ENCODE data around the gene DOK1. TPM values are rescaled to one million over a fixed set of nuclear protein-coding genes. Genes with fewer than 3 reads are reported as not detected.

The DOK1 gene
- total RNA-seq, 2 donors from 2014 or later: 23.7 to 32.4 TPM

Other genes with a start within 250 kb of the DOK1 start
- gene SLC4A5, start 211.3 kb upstream of the DOK1 start, total RNA-seq: 1 to 10 TPM; 2.2 to 4.4 TPM
- gene DCTN1, start 174.4 kb upstream of the DOK1 start, total RNA-seq: 100 to 1,000 TPM in 1 of 2 donors, 10 to 100 TPM in 1; 84.0 to 108 TPM
- 1 to 10 TPM; 2.3 to 9.7 TPM for gene C2orf81, start 133.1 kb upstream of the DOK1 start, total RNA-seq
- 100 to 1,000 TPM in 1 of 2 donors, 10 to 100 TPM in 1; 85.8 to 194 TPM for gene WDR54, start 133.0 kb upstream of the DOK1 start, total RNA-seq
- 1 to 10 TPM; 1.2 to 3.1 TPM for gene RTKN, start 112.8 kb upstream of the DOK1 start, total RNA-seq
- 10 to 100 TPM; 27.8 to 37.9 TPM for gene INO80B, start 99.6 kb upstream of the DOK1 start, total RNA-seq
- gene WBP1, start 96.3 kb upstream of the DOK1 start, total RNA-seq: 10 to 100 TPM; 34.1 to 48.5 TPM
- gene MOGS, start 89.3 kb upstream of the DOK1 start, total RNA-seq: 10 to 100 TPM; 68.3 to 70.9 TPM
- 10 to 100 TPM; 83.8 to 91.2 TPM for gene MRPL53, start 82.0 kb upstream of the DOK1 start, total RNA-seq
- 10 to 100 TPM; 25.4 to 26.3 TPM for gene CCDC142, start 71.7 kb upstream of the DOK1 start, total RNA-seq
- gene TTC31, start 71.6 kb upstream of the DOK1 start, total RNA-seq: 10 to 100 TPM; 27.2 to 32.4 TPM
- 1 to 10 TPM in 1 of 2 donors, under 1 TPM in 1; 0.39 to 1.3 TPM for gene LBX2, start 55.1 kb upstream of the DOK1 start, total RNA-seq
- 10 to 100 TPM; 22.0 to 32.8 TPM for gene PCGF1, start 47.0 kb upstream of the DOK1 start, total RNA-seq
- gene TLX2, start 40.3 kb upstream of the DOK1 start, total RNA-seq: 1 to 10 TPM in 1 of 2 donors, under 1 TPM in 1; 0.39 to 1.4 TPM
- under 1 TPM; 0.74 to 0.76 TPM for gene DQX1, start 28.5 kb upstream of the DOK1 start, total RNA-seq
- gene AUP1, start 25.0 kb upstream of the DOK1 start, total RNA-seq: 100 to 1,000 TPM in 1 of 2 donors, 10 to 100 TPM in 1; 72.2 to 116 TPM
- 10 to 100 TPM; 75.6 to 81.2 TPM for gene HTRA2, start 24.8 kb upstream of the DOK1 start, total RNA-seq
- gene LOXL3, start 778 bp upstream of the DOK1 start, total RNA-seq: 1 to 10 TPM; 2.0 to 4.4 TPM
- gene M1AP, start 93.6 kb downstream of the DOK1 start, total RNA-seq: not detected
- 1 to 10 TPM; 6.5 to 7.3 TPM for gene SEMA4F, start 99.5 kb downstream of the DOK1 start, total RNA-seq

All from activated T-helper 17 cell treated with anti-CD3 and anti-CD28 coated beads, Interleukin-2, amount 50 U/mL, for 72 hours (primary cell).